Memory B cell (primary cell): ENCODE data around the gene PFKFB3.
"Not testable (repeated sequence)": the region's sequence is repeated elsewhere in the genome, so short reads cannot be mapped to it uniquely, and the experiment has no call there.

ENCODE experiments used
- ATAC-seq: fragments of 150-1000 bp; cut with Tn5 transposase; 2 replicates; pipeline ENCODE4 v1.10.0; 2021; ENCODE audit warnings: low read depth, mild to moderate bottlenecking, moderate library complexity
- DNase-seq, 2 donors: peaks; one replicate each; pipeline ENCODE4 v3.0.0; 2022; ENCODE audit warnings: low spot score in 2 of 2
- H3K27ac Mint-ChIP-seq: one replicate; pipeline ENCODE4 v1.8.0; 2022; ENCODE audit warnings: mild to moderate bottlenecking, moderate library complexity, mixed read lengths
- H3K27me3 Mint-ChIP-seq: one replicate; pipeline ENCODE4 v1.8.0; 2022; ENCODE audit warnings: mixed read lengths
- H3K36me3 Mint-ChIP-seq: one replicate; pipeline ENCODE4 v1.8.0; 2022; ENCODE audit warnings: mild to moderate bottlenecking, mixed read lengths
- H3K4me1 Mint-ChIP-seq: one replicate; pipeline ENCODE4 v1.8.0; 2022; ENCODE audit warnings: mixed read lengths
- H3K4me3 Mint-ChIP-seq: one replicate; pipeline ENCODE4 v1.8.0; 2022; ENCODE audit warnings: mild to moderate bottlenecking, moderate library complexity, mixed read lengths
- H3K9me3 Mint-ChIP-seq: one replicate; pipeline ENCODE4 v1.8.0; 2022; ENCODE audit warnings: mixed read lengths

The PFKFB3 gene

DNA sequence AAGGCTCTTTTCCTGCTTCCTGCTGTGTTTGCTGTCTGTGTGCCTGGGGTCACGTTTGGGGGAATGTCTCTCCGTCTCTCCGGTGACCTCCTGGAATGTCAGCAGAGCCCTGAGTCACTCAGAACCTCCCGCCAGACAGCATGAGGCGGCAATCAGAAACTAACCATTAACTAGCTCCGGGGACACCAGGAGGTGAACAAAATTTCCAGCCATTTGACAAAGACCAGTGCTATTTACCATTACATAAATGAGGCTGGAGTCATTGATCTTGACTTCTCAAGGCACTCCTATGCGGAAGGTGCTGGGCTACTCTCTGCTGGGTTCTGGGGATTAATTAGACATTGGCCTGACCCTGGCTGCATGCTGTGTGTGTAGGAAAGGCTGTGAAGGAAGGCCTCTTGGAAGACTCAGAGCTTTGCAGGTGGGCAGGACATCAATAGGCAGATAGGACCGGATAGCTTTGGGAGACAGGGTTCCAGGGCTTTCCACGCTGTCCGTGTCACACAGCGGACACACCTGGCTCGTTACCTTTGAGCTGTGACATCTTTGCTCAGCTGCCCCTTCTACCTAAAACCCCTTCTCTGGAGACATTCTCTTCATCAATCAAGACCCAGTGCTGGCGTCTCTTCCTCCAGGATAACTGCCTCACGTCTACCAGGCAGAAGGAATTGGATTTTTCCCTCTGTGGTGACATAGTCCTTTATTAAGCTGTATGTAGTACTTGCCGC, 77.0 kb downstream of the PFKFB3 start:
- H3K4me3 Mint-ChIP-seq, result no peak overlapping the region
- H3K4me1 Mint-ChIP-seq, result peaks cover 3% of the 10 kb centered on the region
- H3K27me3 Mint-ChIP-seq, result no peaks in the 10 kb centered on the region
- H3K27ac Mint-ChIP-seq, result no peak overlapping the region
- no peaks in the 10 kb centered on the region for H3K9me3 Mint-ChIP-seq
- DNase-seq (no peak), ATAC-seq (no peak)
- peaks cover 2% of the 10 kb centered on the region for H3K36me3 Mint-ChIP-seq

DNA sequence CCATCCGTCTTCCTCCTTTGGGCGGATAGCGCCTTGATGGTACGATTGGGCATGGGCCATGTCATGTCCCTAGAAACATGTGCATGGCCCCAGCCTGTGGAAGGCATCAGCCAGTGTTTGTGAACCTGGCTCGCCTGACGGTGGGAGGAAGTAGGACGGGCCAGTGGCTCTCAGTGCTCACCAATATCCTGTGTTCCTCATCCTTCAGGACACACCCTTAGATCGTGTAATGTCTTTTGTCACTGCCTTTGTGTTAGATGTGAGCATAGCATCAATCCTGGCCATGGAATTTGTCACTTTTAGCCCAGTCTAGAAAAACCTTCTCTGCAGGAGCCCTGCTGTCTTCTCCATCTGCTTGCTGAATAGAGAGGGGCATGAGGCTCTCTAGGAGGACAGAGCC, 77.6 kb downstream of the PFKFB3 start:
- H3K9me3 Mint-ChIP-seq, result no peaks in the 10 kb centered on the region
- H3K4me3 Mint-ChIP-seq, result no peak overlapping the region
- peaks cover 2% of the 10 kb centered on the region for H3K36me3 Mint-ChIP-seq
- no peaks in the 10 kb centered on the region for H3K4me1 Mint-ChIP-seq
- no peaks in the 10 kb centered on the region for H3K27me3 Mint-ChIP-seq
- no peak for ATAC-seq
- no peak for DNase-seq
- H3K27ac Mint-ChIP-seq, result no peak overlapping the region

DNA sequence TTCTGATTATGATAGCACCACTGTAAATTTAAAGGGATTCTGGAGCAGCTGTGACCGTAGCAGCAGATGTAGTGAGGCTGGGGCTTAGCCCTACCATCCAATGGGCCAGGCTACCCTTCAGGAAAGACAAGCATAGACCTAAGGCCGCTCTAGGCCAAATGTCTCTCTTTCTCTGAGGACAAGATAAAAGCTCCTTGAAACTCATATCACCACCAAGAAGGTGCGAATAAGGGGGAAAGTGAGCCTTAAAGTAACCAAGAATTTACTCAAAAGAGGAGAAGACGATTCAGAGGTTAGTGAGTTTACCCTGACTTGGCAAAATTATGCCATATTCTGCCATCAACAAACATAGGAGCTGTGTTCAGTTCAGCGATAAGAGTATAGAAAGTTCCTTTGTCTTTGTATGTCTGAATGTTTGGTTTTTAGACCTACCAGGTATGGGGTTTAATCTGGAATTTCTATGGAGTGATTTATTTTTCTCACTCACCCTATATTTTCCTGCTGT, 79.8 kb downstream of the PFKFB3 start:
- no peak overlapping the region for H3K27ac Mint-ChIP-seq
- H3K9me3 Mint-ChIP-seq, result no peaks in the 10 kb centered on the region
- H3K36me3 Mint-ChIP-seq, result peaks cover 2% of the 10 kb centered on the region
- ATAC-seq (no peak), DNase-seq (no peak)
- no peaks in the 10 kb centered on the region for H3K27me3 Mint-ChIP-seq
- no peaks in the 10 kb centered on the region for H3K4me1 Mint-ChIP-seq
- no peak overlapping the region for H3K4me3 Mint-ChIP-seq

GRCh38 chr10:6283655-6284054, 80.9 kb downstream of the PFKFB3 start:
- ATAC-seq (no peak), DNase-seq (no peak)
- H3K4me3 Mint-ChIP-seq, result no peak overlapping the region
- H3K27ac Mint-ChIP-seq, result no peak overlapping the region
- peaks cover 2% of the 10 kb centered on the region for H3K36me3 Mint-ChIP-seq
- no peaks in the 10 kb centered on the region for H3K9me3 Mint-ChIP-seq
- H3K4me1 Mint-ChIP-seq, result no peaks in the 10 kb centered on the region
- H3K27me3 Mint-ChIP-seq, result no peaks in the 10 kb centered on the region

DNA sequence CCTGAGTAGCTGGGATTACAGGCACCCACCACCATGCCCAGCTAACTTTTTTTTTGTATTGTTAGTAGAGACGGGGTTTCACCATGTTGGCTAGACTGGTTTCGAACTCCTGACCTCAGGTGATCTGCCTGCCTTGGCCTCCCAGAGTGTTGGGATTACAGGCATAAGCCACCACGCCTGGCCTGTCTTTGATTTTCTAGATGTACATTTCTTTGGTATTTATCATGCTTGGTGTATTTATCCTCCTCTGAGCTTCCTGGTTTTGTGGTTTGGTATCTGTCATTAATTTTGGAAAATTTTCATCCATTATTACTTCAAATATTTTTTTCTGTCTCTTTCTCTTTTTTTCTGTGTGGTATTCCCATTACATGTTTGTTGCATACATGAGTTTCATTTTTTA, 87.9 kb downstream of the PFKFB3 start:
- not testable (repeated sequence) for H3K36me3 Mint-ChIP-seq

DNA sequence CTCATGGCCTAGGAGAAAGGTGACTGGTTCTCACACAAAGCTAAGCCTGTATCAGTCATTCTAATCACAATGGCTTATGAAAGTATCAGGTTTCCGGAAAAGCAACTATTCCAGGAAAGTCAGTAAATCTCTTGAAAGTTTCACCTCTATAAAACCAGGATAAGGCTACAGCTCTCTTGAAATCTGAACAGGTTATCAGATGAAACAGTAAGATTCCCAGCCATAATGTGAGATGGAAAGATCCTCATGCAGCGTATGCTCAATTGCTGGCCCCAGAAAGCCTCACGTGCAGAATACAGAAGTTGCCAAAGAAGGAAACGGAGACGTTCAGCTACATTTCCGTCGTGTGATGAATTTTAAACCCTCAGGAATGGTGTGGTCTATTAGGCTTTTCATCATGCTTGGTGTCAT, 90.0 kb downstream of the PFKFB3 start:
- peaks cover 7% of the 10 kb centered on the region for H3K4me1 Mint-ChIP-seq
- no peak overlapping the region for H3K4me3 Mint-ChIP-seq
- peaks cover 2% of the 10 kb centered on the region for H3K36me3 Mint-ChIP-seq
- no peak for ATAC-seq
- no peak for DNase-seq
- H3K9me3 Mint-ChIP-seq, result peaks cover 2% of the 10 kb centered on the region
- H3K27me3 Mint-ChIP-seq, result no peaks in the 10 kb centered on the region
- no peak overlapping the region for H3K27ac Mint-ChIP-seq

More for the DNA sequence above, 87.9 kb downstream of the PFKFB3 start:
- not testable (repeated sequence) for H3K4me3 Mint-ChIP-seq, ATAC-seq, H3K27me3 Mint-ChIP-seq, H3K27ac Mint-ChIP-seq, H3K4me1 Mint-ChIP-seq, DNase-seq, H3K9me3 Mint-ChIP-seq

GRCh38 chr10:6296425-6296824, 93.7 kb downstream of the PFKFB3 start:
- not testable (repeated sequence) for H3K9me3 Mint-ChIP-seq, H3K27me3 Mint-ChIP-seq, H3K27ac Mint-ChIP-seq, H3K36me3 Mint-ChIP-seq, DNase-seq, H3K4me3 Mint-ChIP-seq, ATAC-seq
- peaks cover 25% of the 10 kb centered on the region for H3K4me1 Mint-ChIP-seq

GRCh38 chr10:6296828-6297251, 94.1 kb downstream of the PFKFB3 start:
- H3K27ac Mint-ChIP-seq, result no peak overlapping the region

GRCh38 chr10:6297522-6297921, 94.8 kb downstream of the PFKFB3 start:
- Mint-ChIP-seq H3K27me3 (no peaks in the 10 kb centered on the region), H3K36me3 (peaks cover 2% of the 10 kb centered on the region), H3K4me3 (no peak overlapping the region), H3K27ac (peak overlapping the region; percentile 45), H3K9me3 (no peaks in the 10 kb centered on the region), H3K4me1 (peaks cover 25% of the 10 kb centered on the region)
- DNase-seq, result no peak
- ATAC-seq, result no peak

More at GRCh38 chr10:6296828-6297251, 94.1 kb downstream of the PFKFB3 start:
- Mint-ChIP-seq H3K27me3 (no peaks in the 10 kb centered on the region), H3K9me3 (no peaks in the 10 kb centered on the region), H3K36me3 (peaks cover 2% of the 10 kb centered on the region), H3K4me3 (no peak overlapping the region), H3K4me1 (peaks cover 25% of the 10 kb centered on the region)
- ATAC-seq (no peak), DNase-seq (no peak)

GRCh38 chr10:6297951-6298381, 95.2 kb downstream of the PFKFB3 start:
- no peak for ATAC-seq
- DNase-seq, result no peak
- H3K36me3 Mint-ChIP-seq, result peaks cover 2% of the 10 kb centered on the region

GRCh38 chr10:6298428-6298827, 95.7 kb downstream of the PFKFB3 start:
- ATAC-seq (no peak), DNase-seq (no peak)
- peaks cover 2% of the 10 kb centered on the region for H3K36me3 Mint-ChIP-seq
- no peaks in the 10 kb centered on the region for H3K9me3 Mint-ChIP-seq
- H3K27me3 Mint-ChIP-seq, result no peaks in the 10 kb centered on the region
- no peak overlapping the region for H3K4me3 Mint-ChIP-seq
- no peak overlapping the region for H3K27ac Mint-ChIP-seq
- H3K4me1 Mint-ChIP-seq, result peaks cover 30% of the 10 kb centered on the region

More at GRCh38 chr10:6297951-6298381, 95.2 kb downstream of the PFKFB3 start:
- H3K9me3 Mint-ChIP-seq, result no peaks in the 10 kb centered on the region
- peak overlapping the region; percentile 45 for H3K27ac Mint-ChIP-seq
- H3K27me3 Mint-ChIP-seq, result no peaks in the 10 kb centered on the region
- peaks cover 28% of the 10 kb centered on the region for H3K4me1 Mint-ChIP-seq
- H3K4me3 Mint-ChIP-seq, result no peak overlapping the region

DNA sequence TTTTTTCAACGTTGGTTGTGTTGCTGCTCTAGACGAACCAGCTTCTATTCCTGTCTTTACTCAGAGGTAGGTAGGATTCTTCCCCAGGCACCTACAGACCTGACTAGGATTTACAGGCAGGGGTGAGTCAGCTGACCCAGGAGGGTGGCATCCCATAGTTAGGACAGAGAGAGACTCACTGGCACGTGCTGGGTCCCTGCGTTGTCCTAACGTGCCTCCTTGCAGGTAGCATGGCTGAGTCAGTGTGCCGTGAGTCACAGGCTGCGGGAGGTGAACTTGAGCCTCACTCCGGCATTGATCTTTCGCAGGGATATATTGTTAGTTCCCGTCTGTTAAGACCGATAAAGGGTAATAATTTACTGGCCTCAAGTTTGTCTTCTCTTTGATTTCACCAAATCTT, 96.5 kb downstream of the PFKFB3 start:
- no peak overlapping the region for H3K4me3 Mint-ChIP-seq
- H3K36me3 Mint-ChIP-seq, result no peaks in the 10 kb centered on the region
- no peaks in the 10 kb centered on the region for H3K27me3 Mint-ChIP-seq
- H3K27ac Mint-ChIP-seq, result peak overlapping the region; percentile 88
- ATAC-seq (no peak), DNase-seq (no peak)
- H3K9me3 Mint-ChIP-seq, result no peaks in the 10 kb centered on the region
- peaks cover 30% of the 10 kb centered on the region for H3K4me1 Mint-ChIP-seq

- no peak for ATAC-seq
- H3K36me3 Mint-ChIP-seq, result no peaks in the 10 kb centered on the region
- H3K4me3 Mint-ChIP-seq, result peak overlapping the region; percentile 68
- no peaks in the 10 kb centered on the region for H3K27me3 Mint-ChIP-seq
- peak overlapping the region; percentile 88 for H3K27ac Mint-ChIP-seq
- peaks cover 30% of the 10 kb centered on the region for H3K4me1 Mint-ChIP-seq
- no peak for DNase-seq
- H3K9me3 Mint-ChIP-seq, result no peaks in the 10 kb centered on the region
Observed at GRCh38 chr10:6299743-6300105, 97.0 kb downstream of the PFKFB3 start.

GRCh38 chr10:6300106-6300783, 97.5 kb downstream of the PFKFB3 start:
- peak overlapping the region; percentile 88 for H3K27ac Mint-ChIP-seq
- peaks cover 30% of the 10 kb centered on the region for H3K4me1 Mint-ChIP-seq
- H3K9me3 Mint-ChIP-seq, result no peaks in the 10 kb centered on the region
- H3K36me3 Mint-ChIP-seq, result no peaks in the 10 kb centered on the region
- DNase-seq, result peak; percentile 47 to 54
- H3K4me3 Mint-ChIP-seq, result peak overlapping the region; percentile 68
- ATAC-seq, result peak; percentile 90
- no peaks in the 10 kb centered on the region for H3K27me3 Mint-ChIP-seq
